NB4 (cell line): ENCODE data around the gene LTBP1.

ENCODE experiments used
- DNase-seq: peaks from one replicate; pipeline ENCODE4 v3.0.0; 2010; ENCODE audit warnings: low read depth
- H3K4me3 ChIP-seq: one replicate; pipeline ENCODE4 v1.5.1; 2011; ENCODE audit warnings: mild to moderate bottlenecking, low read depth, low read length, moderate library complexity
- MYC ChIP-seq: IDR thresholded peaks from 2 replicates; pipeline ENCODE4 v1.6.1; 2011; ENCODE audit warnings: low read depth, low read length
- POLR2A ChIP-seq: IDR thresholded peaks from 2 replicates; pipeline ENCODE4 v1.6.1; 2011; ENCODE audit warnings: mild to moderate bottlenecking; ENCODE audit not compliant: insufficient read length; ENCODE audit errors: extremely low read depth
- TF ChIP-seq, protein P1 (sequence below): IDR thresholded peaks from 2 replicates; pipeline ENCODE4 v1.6.1; 2011; ENCODE audit warnings: low read depth, low read length
- TF ChIP-seq, protein P2 (sequence below): IDR thresholded peaks from one replicate; pipeline ENCODE4 v1.5.1; 2012; ENCODE audit warnings: low read depth, low read length

Gene LTBP1

DNA sequence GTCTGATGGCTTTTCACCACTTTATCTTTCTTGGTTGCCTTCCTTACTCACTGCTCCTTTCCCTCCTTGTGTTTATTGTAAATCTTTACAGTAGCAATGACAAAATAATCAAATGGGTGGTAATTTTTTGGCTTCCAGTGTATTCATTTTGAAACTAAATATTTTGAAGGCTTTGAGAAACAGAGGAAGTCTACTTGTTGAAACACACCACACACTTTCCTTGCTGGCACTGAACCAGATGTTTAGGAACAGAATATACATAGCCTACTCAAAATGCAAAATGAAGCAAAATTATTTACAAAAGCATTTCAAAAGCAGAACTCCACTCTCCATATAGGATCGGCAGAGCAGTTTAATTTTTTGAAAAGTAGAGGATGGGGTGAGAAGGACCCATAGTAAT lies 189.8 kb downstream of the LTBP1 start:
- DNase-seq: no peak
- H3K4me3 ChIP-seq: no peak overlapping the region
- TF ChIP-seq, protein P1, sequence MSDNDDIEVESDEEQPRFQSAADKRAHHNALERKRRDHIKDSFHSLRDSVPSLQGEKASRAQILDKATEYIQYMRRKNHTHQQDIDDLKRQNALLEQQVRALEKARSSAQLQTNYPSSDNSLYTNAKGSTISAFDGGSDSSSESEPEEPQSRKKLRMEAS: no peak
- no peak for TF ChIP-seq MYC
- no peak for TF ChIP-seq POLR2A
- TF ChIP-seq, protein P2, sequence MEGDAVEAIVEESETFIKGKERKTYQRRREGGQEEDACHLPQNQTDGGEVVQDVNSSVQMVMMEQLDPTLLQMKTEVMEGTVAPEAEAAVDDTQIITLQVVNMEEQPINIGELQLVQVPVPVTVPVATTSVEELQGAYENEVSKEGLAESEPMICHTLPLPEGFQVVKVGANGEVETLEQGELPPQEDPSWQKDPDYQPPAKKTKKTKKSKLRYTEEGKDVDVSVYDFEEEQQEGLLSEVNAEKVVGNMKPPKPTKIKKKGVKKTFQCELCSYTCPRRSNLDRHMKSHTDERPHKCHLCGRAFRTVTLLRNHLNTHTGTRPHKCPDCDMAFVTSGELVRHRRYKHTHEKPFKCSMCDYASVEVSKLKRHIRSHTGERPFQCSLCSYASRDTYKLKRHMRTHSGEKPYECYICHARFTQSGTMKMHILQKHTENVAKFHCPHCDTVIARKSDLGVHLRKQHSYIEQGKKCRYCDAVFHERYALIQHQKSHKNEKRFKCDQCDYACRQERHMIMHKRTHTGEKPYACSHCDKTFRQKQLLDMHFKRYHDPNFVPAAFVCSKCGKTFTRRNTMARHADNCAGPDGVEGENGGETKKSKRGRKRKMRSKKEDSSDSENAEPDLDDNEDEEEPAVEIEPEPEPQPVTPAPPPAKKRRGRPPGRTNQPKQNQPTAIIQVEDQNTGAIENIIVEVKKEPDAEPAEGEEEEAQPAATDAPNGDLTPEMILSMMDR: no peak

DNA sequence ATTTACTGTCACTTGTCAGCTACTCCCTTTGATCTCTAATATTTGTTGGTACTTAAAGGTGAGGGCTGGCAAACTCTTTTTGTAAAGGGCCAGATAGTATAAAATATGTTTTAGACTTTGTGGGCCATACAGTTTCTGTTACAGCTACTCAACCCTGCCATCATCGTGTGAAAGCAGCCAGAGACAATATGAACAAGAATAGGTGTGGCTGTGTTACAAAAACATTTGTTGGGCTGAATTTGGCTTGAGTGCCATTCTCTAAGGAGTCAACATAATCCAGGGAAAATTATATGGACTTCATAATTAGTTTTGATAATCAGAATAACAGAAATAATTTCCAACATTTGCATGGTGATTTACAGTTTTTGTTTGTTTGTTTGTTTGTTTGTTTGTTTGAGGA lies 190.6 kb downstream of the LTBP1 start:
- H3K4me3 ChIP-seq: no peak overlapping the region
- DNase-seq: no peak

GRCh38 chr2:33139949-33140348 lies 193.2 kb downstream of the LTBP1 start:
- TF ChIP-seq, protein P2: no peak
- TF ChIP-seq POLR2A (no peak), MYC (no peak)
- TF ChIP-seq, protein P1: no peak
- no peak for DNase-seq
- no peak overlapping the region for H3K4me3 ChIP-seq

More for the DNA sequence above, 190.6 kb downstream of the LTBP1 start:
- TF ChIP-seq, protein P1: no peak
- TF ChIP-seq POLR2A: no peak
- no peak for TF ChIP-seq MYC

DNA sequence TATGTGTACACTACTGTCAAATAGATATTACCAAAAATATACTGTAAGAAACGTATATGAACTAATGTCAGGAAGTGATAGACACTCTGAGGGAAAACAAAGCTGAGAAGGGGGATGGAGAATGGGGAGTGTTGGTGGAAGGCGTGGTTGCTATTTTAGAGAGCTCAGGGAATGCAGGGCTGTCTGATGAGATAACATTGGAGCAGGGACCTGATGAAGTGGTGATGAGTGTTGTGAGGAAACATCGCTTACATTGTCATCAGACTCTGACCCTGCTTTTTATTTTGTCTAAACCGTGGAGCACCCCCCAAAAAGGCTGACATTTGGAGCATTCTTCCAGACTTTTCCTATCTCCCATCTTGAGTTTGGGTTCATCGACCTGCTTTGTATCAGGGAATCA lies 194.7 kb downstream of the LTBP1 start:
- TF ChIP-seq, protein P1: no peak
- no peak for DNase-seq
- H3K4me3 ChIP-seq: no peak overlapping the region

DNA sequence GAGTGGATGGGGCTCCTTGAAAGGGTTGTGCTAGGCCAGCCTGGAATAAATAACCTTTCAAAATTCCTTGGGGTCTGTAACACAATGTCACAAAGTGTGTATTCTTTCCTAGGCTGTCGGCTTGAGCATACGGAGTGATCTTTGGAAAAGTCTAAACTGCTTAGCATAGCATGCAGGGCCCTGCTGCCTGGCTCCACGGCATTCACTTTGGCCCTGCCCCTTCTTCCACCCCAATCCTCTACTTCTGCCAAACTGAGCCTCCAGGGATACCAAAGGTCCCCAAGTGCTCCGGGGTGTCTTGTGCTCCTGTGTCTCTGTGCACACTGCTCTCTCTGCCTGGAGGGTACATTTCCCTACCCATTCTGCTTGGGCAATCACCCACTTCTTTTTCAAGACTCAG lies 196.1 kb downstream of the LTBP1 start:
- TF ChIP-seq, protein P2: no peak
- TF ChIP-seq POLR2A (no peak), MYC (no peak)
- TF ChIP-seq, protein P1: no peak
- no peak for DNase-seq
- H3K4me3 ChIP-seq: no peak overlapping the region

- no peak overlapping the region for H3K4me3 ChIP-seq
- TF ChIP-seq, protein P1: no peak
- TF ChIP-seq MYC: no peak
- TF ChIP-seq POLR2A: no peak
- TF ChIP-seq, protein P2: no peak
- DNase-seq: no peak
Observed at GRCh38 chr2:33144243-33144642, 197.5 kb downstream of the LTBP1 start.

- TF ChIP-seq POLR2A: no peak
- TF ChIP-seq, protein P1: no peak
- no peak for TF ChIP-seq MYC
- TF ChIP-seq, protein P2: no peak
- no peak overlapping the region for H3K4me3 ChIP-seq
- no peak for DNase-seq
Observed at GRCh38 chr2:33145459-33145858, 198.7 kb downstream of the LTBP1 start.
